Natural killer cell treated with Interleukin-12 subunit alpha and Interleukin-12 subunit beta and Interleukin-15 and Interleukin-18, amount 100 ng/mL, for 72 hours (primary cell): ENCODE results near the gene MRPL12. TPM values are rescaled to one million over a fixed set of nuclear protein-coding genes. Genes with fewer than 3 reads are reported as not detected.
"Not testable (repeated sequence)": the region's sequence is repeated elsewhere in the genome, so short reads cannot be mapped to it uniquely, and the experiment has no call there.

ENCODE experiments used
- ATAC-seq, 2 donors: fragments of 150-1000 bp; cut with Tn5 transposase in 1 of 2; sonication (Bioruptor Pico), chemical (Tn5 transposase) in 1 of 2; 2 replicates each; pipeline ENCODE4 v1.10.0; 2021
- DNase-seq: peaks from one replicate; pipeline ENCODE4 v3.0.0; 2022; ENCODE audit warnings: low spot score
- H3K27ac Mint-ChIP-seq, 2 donors: 1 replicate in 1 of 2; 2 replicates in 1 of 2; pipeline ENCODE4 v1.8.0; 2022; ENCODE audit warnings: mixed read lengths in 2 of 2, mild to moderate bottlenecking in 1 of 2, moderate library complexity in 1 of 2
- H3K27me3 Mint-ChIP-seq, 2 donors: 1 replicate in 1 of 2; 2 replicates in 1 of 2; pipeline ENCODE4 v1.8.0; 2022; ENCODE audit warnings: mixed read lengths in 2 of 2
- H3K36me3 Mint-ChIP-seq: one replicate; pipeline ENCODE4 v1.8.0; 2022; ENCODE audit warnings: mixed read lengths
- H3K4me1 Mint-ChIP-seq, 2 donors: 1 replicate in 1 of 2; 2 replicates in 1 of 2; pipeline ENCODE4 v1.8.0; 2022; ENCODE audit warnings: low read depth in 2 of 2, mixed read lengths in 2 of 2, mild to moderate bottlenecking in 1 of 2
- H3K4me3 Mint-ChIP-seq: one replicate; pipeline ENCODE4 v1.8.0; 2022; ENCODE audit warnings: mixed read lengths
- H3K9me3 Mint-ChIP-seq: 2 replicates; pipeline ENCODE4 v1.8.0; 2022; ENCODE audit warnings: mixed read lengths
- total RNA-seq, 2 donors: library from RNA; stranded (reverse); gene quantifications; one replicate each; pipeline ENCODE4 v1.2.3, GENCODE V29; 2022

The MRPL12 gene
- total RNA-seq, 2 donors from 2014 or later, result 98.7 to 226 TPM

DNA sequence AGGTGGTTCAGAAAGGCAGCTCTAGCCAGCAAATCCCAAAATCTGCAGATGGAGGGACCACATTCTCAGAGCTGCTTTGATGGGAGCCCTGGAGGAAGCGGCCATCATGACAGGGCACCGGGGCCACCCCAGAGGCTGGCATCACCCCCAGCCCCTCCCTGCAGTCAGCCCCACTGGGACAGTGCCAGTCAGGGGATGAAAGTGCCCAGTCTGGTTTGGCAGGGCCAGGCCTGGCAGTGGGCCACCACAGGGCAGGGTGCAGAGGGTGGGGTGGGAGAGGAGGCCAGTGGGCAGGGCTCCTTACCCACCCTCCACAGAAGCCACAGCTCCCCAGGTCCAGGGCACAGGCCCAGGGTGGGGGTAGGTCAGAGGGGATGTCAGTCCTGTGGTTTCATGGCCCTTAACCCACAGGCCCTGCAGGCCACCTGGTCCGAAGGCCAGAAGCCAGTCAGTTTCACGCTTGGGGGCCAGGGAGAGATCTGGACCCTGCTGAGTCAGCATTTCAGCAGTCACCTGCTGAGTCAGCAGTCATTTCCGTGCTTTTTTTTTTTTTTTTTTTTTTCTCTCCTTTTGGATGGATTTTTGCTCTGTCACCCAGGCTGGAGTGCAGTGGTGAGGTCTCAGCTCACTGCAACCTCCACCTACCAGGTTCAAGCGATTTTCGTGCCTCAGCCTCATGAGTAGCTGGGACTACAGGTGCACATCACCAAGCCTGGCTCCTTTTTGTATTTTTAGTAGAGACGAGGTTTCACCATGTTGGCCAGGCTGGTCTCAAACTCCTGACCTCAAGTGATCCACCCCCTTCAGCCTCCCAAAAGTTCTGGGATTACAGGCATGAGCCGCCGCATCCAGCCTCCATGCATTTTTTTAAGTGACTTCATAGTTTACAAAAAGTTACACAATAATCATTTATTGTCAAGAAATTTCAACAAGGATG, 19.3 kb downstream of the MRPL12 start:
- Mint-ChIP-seq H3K27me3 (peaks cover 7 to 10% of the 10 kb centered on the region in 2 donors), H3K27ac (no peak overlapping the region), H3K9me3 (no peaks in the 10 kb centered on the region), H3K4me3 (no peak overlapping the region), H3K36me3 (no peaks in the 10 kb centered on the region), H3K4me1 (no peaks in the 10 kb centered on the region)
- ATAC-seq (peak in 1 of 2 donors; percentile 39), DNase-seq (no peak)

DNA sequence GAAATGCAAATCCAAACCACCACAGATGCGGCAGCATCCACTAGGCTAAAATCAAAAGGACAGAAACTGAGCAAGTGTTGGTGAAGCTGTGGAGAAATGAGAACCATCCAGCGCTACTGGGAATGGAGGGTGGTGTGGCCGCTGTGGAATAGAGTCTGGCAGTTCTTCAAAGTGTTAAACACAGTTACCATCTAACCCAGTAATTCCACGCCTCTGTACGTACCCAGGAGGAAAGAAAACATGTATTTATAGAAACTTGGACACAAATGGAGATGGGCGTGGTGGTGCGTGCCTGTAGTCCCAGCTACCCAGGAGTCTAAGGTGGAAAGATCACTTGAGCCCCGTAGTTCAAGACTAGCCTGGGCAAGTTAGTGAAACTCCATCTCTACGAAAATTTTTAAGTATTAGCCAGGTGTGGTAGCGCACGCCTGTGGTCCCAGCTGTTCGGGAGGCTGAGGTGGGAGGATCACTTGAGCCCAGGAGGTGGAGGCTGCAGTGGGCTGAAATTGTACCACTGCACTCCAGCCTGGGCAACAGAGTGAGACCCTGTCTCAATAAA, 20.6 kb downstream of the MRPL12 start:
- no peaks in the 10 kb centered on the region for H3K4me1 Mint-ChIP-seq
- DNase-seq (no peak), ATAC-seq (no peak)
- no peak overlapping the region for H3K4me3 Mint-ChIP-seq
- H3K36me3 Mint-ChIP-seq, result no peaks in the 10 kb centered on the region
- H3K27ac Mint-ChIP-seq, result no peak overlapping the region
- H3K27me3 Mint-ChIP-seq, result peaks cover 7 to 10% of the 10 kb centered on the region in 2 donors
- H3K9me3 Mint-ChIP-seq, result no peaks in the 10 kb centered on the region

DNA sequence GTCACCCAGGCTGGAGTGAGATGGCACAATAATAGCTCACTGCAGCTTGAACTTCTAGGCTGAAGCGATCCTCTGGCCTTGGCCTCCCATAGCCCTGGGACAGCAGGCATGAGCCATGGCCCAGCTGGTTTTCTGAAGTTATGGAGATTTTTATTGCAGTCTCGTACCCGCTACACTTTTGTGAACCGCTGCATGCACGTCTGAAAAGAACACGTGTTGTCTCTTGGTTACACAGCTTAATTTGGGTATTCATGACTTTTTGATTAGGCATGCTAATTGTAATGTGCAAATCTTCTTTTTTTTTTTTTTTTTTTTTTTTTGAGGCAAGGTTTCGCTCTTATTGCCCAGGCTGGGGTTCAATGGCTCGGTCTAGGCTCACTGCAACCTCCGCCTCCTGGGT, 22.3 kb downstream of the MRPL12 start:
- Mint-ChIP-seq H3K4me1 (no peaks in the 10 kb centered on the region), H3K27ac (no peak overlapping the region), H3K36me3 (no peaks in the 10 kb centered on the region), H3K4me3 (no peak overlapping the region), H3K27me3 (peaks cover 7 to 10% of the 10 kb centered on the region in 2 donors), H3K9me3 (no peaks in the 10 kb centered on the region)
- DNase-seq (no peak), ATAC-seq (no peak)

DNA sequence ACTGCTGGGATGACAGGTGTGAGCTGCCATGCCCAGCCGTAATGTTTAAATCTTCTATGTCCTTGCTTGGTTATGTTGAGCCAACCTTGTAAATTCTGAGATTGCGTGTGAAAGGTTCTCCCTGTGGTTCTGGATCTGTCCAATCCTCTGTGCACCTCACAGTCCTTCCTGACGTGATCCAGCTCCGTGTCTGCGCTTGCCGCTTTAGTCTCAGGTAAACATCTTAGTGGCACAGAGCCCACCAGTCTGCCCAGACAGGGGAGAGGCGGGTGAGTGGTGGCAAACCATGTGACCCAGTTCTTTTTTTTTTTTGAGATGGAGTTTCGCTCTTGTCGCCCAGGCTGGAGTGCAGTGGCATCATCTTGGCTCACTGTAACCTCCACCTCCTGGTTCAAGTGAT, 22.8 kb downstream of the MRPL12 start:
- ATAC-seq, result no peak
- no peaks in the 10 kb centered on the region for H3K4me1 Mint-ChIP-seq
- no peaks in the 10 kb centered on the region for H3K36me3 Mint-ChIP-seq
- no peak for DNase-seq
- peaks cover 7 to 13% of the 10 kb centered on the region in 2 donors for H3K27me3 Mint-ChIP-seq
- no peaks in the 10 kb centered on the region for H3K9me3 Mint-ChIP-seq
- H3K27ac Mint-ChIP-seq, result no peak overlapping the region
- no peak overlapping the region for H3K4me3 Mint-ChIP-seq

DNA sequence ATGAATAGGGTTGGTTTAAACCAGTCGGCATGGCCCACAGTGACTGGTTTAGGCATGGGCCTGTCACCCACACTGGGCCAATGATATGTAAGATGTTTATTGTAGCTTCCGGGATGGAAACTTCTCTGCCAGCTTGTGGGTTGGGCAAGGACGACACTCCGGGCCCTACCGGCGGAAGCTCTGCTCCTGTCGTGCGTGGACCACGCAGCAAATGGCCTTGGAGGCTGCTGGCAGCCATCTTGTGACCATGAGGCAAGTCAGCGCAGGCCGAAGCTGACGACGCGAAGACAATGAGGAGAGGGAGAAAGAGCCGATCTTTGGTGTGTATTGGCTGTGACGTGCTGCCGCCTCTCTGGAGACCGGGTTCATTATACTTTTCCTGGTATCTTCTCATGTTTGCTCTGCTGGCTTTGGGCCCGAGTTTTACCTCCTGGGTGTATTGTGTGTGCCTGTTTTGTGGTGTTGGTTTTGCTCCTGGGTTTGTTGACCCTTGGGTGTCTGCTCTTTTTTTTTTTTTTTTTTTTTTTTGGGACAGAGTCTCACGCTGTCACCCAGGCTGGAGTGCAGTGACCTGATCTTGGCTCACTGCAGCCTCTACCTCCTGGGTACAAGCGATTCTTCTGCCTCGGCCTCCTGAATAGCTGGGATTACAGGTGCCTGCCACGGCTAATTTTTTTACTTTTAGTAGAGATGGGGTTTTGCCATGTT, 24.3 kb downstream of the MRPL12 start:
- no peak for DNase-seq
- Mint-ChIP-seq H3K27ac (no peak overlapping the region), H3K9me3 (no peaks in the 10 kb centered on the region), H3K4me3 (no peak overlapping the region), H3K4me1 (no peaks in the 10 kb centered on the region), H3K27me3 (peaks cover 7 to 19% of the 10 kb centered on the region in 2 donors), H3K36me3 (no peaks in the 10 kb centered on the region)
- no peak for ATAC-seq

DNA sequence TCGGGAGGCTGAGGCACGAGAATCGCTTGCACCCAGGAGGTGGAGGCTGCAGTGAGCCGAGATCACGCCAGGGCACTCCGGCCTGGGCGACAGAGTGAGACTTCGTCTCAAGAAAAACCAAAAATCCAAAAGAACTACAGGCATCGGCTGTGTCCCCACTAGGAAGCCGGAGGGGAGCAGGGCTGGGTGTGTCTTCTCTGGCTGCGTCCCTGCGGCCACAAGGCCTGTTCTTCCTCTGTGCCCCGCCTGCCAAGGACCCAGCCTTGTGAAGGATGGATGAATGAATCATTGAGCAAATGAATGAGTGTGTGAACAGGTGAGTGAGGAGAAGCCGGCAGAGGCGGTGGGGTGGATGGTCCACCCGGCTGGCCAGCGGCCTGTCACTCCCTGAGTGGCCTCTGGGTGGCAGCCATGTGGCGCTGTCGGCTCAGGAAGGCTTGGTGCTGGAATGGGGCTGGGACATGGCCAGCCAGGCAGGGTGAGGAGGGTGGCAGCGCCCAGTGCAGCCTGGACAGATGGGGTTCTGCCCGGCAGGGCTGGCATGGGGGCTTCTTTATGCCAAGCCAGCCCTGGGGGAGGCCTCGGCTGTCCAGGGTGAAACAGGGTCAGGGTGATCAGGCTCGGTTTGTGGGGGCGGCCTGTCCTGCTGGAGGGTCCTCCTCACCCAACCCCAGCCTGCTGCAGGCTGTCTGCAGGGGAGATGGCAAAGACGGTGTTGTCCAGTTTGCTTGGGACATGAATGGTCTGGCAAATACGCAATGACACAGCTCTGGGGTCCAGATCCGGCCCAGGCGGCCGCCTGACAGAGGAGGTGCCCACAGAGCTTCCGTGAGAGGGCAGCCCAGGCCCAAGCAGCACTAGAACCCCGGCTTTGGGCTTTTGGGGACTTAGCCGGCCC, 30.6 kb downstream of the MRPL12 start:
- Mint-ChIP-seq H3K4me1 (peaks cover 5 to 10% of the 10 kb centered on the region in 2 donors), H3K9me3 (no peaks in the 10 kb centered on the region), H3K36me3 (no peaks in the 10 kb centered on the region), H3K27ac (no peak overlapping the region), H3K27me3 (peaks cover 0 to 15% of the 10 kb centered on the region in 2 donors), H3K4me3 (no peak overlapping the region)
- peak; percentile 77 for DNase-seq
- peak; percentile 78 to 86 for ATAC-seq

DNA sequence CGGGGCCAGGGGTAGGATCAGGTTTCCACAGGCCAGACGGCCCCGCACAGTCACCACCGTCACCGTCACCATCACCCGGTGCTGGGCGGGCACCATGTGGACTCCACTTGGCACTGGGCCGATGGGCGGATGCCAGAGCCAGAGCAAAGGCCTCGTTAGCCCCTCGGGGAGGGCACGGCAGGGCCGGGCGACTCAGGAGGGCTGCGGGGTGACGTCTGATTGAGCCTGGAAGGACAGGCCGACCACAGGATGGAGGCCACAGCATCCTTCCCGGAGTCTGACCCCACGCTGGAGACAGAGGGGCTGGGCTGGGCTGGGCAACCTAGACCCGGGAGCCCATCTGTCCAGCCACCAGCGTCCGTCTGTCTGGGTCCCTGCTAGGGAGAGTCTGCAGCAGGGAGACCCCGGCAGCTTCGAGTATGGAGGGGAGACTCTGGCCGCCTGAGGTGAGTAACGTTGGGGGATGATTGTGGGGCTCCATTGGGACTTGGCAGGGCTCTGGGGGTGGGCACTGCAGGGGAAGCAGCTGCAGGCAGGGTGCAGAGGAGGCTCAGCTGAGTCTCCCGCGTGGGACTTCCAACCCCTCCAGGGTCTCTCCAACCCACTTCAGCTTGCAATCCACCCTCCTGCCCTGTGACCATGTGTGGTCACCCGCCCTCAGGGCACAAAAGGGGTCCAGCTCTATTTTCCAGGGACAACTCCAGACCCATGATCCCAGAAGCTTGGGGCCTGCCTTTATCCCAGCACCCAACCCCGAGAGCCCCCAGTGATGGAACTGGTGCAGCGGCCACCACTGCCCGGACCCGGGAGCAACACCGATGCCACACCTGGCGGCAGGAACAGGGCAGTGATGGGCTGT, 31.5 kb downstream of the MRPL12 start:
- H3K4me1 Mint-ChIP-seq, result peaks cover 5 to 10% of the 10 kb centered on the region in 2 donors
- no peak for DNase-seq
- H3K4me3 Mint-ChIP-seq, result no peak overlapping the region
- peaks cover 0 to 15% of the 10 kb centered on the region in 2 donors for H3K27me3 Mint-ChIP-seq
- H3K27ac Mint-ChIP-seq, result no peak overlapping the region
- H3K9me3 Mint-ChIP-seq, result no peaks in the 10 kb centered on the region
- ATAC-seq, result no peak
- no peaks in the 10 kb centered on the region for H3K36me3 Mint-ChIP-seq

DNA sequence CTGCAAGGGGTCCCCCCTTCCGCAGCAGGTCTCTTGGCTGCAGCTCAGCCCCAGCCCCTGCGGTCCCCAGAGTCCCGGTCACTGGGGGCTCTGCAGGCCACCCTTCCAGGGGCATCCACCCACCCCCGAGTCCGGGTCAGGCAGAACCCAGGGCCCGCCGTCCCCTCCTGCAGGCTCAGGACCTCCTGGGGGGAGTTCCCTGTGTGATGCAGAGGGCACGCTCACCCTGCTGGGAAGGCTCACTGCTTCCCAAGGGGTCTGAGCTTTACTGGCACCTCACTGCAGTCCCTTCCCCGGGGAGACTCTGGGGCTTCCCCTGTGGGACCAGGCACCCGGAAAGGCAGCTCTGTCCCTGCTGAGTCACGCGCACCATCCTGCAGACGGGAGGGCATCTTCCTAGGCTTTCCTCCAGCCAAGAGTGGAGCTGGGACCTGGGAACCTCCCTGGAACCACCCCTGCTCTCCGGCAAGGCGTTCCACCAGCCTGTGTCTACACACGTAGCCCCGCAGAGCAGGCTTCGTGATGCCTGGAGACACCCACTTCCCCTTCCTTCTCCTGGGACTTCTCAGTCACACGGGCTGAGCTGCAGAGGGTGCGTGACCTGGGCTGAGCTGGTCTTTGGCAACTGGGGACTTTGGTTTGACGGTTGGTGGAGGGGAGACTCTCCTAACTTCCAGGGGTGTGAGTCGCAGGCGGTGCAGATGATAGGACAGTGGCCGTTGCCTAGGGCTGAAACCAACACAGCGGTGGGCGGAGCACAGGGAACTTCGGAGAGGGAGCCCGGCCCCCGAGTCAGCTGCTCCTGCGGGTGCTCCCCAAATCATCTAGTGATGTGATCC, 32.3 kb downstream of the MRPL12 start:
- H3K9me3 Mint-ChIP-seq, result no peaks in the 10 kb centered on the region
- H3K27me3 Mint-ChIP-seq, result peaks cover 0 to 15% of the 10 kb centered on the region in 2 donors
- DNase-seq (no peak), ATAC-seq (peak; percentile 73 to 75)
- no peaks in the 10 kb centered on the region for H3K36me3 Mint-ChIP-seq
- H3K4me3 Mint-ChIP-seq, result peak overlapping the region; percentile 77
- peak overlapping the region in 1 of 2 donors; percentile 13 for H3K27ac Mint-ChIP-seq
- peaks cover 5 to 10% of the 10 kb centered on the region in 2 donors for H3K4me1 Mint-ChIP-seq

DNA sequence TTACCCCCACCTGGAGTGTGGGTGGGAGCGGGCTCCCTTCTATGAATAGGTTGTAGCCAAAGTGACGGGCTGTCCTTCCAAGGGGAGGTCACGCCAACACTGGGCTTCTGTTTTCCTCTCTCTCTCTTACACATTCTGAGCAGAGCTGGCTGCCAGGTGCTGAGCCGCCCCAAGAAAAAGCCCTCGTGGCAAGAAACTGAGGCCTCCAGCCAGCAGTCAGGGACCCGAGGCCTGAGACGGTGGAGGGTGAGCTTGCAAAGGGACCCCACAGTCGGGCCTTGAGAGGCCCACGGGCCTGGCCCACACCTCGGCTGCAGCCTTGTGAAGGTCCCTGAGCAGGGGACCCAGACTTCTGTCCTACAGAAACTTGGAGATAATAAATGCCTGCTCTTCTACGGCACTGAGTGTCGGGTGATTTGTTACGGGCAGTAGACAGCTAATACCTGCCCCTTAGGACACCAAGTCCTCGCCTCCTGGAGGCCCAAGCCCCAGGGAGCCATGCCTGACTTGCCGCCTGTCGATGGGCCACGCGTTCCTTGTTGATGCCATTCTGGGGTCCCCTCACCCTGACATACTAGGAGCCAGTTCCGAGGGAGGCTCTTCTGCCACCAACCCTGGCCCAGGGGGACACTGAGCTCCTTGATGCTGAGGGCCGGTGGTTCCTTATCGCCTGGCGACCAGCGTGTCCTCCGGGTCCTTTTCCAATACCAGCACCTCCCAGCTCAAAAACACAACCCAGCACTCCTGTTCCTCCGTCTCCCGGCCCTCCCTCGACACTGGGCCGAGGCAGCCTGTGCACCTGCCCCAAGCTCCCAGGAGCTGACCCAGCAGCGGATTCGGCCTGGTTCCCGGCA, 35.0 kb downstream of the MRPL12 start:
- Mint-ChIP-seq H3K9me3 (no peaks in the 10 kb centered on the region), H3K4me1 (peaks cover 5 to 15% of the 10 kb centered on the region in 2 donors), H3K27ac (peak overlapping the region in 1 of 2 donors; percentile 23), H3K36me3 (no peaks in the 10 kb centered on the region), H3K4me3 (no peak overlapping the region), H3K27me3 (peaks cover 0 to 8% of the 10 kb centered on the region in 2 donors)
- DNase-seq (no peak), ATAC-seq (no peak)

DNA sequence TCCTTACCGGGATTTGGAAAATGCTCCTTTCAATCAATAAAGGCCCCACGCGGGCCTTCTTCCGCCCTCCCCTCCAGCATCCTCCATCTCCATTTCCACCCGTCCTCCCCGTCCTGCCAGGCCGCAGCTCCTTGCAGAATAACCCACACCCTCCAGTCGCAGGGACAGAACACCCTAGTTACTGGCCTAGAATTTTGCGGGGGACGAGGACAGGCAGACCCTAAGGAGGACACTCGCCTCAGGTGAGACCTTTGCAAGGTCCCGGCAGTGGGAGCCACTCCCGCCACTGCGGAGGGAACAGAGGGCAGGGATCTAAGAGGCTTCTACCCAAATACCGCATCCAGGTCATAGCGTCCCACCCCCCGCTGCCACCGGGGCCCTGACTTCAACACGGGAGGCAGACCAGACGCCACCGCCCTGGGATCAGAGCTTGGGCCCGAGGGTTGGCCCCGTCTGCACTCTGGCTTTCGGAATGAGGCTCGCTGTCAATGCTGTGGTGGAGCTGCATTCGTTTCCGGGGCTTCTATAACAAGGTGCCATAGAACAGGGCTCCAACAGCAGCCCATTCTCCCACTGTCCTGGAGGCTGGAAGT, 35.7 kb downstream of the MRPL12 start:
- H3K9me3 Mint-ChIP-seq, result no peaks in the 10 kb centered on the region
- H3K4me1 Mint-ChIP-seq, result peaks cover 5 to 10% of the 10 kb centered on the region in 2 donors
- H3K27me3 Mint-ChIP-seq, result peaks cover 0 to 4% of the 10 kb centered on the region in 2 donors
- no peak for DNase-seq
- no peaks in the 10 kb centered on the region for H3K36me3 Mint-ChIP-seq
- ATAC-seq, result no peak
- H3K27ac Mint-ChIP-seq, result no peak overlapping the region
- no peak overlapping the region for H3K4me3 Mint-ChIP-seq

DNA sequence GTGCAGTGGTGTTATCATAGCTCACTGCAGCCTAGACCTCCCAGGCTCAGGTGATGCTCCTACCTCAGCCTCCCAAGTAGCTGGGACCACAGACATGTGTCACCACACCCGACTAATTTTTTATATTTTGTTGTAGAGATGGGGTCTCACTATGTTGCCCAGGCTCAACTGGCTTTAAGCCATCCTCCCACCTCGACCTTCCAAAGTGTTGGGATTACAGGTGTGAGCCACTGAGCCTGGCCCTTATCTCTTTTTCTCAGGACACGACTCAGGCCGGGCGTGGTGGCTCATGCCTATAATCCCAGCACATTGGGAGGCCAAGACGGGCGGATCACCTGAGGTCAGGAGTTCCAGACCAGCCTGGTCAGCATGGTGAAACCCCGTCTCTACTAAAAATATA, 36.4 kb downstream of the MRPL12 start:
- not testable (repeated sequence) for H3K36me3 Mint-ChIP-seq, H3K27me3 Mint-ChIP-seq, H3K9me3 Mint-ChIP-seq, ATAC-seq, H3K4me3 Mint-ChIP-seq, DNase-seq, H3K27ac Mint-ChIP-seq
- H3K4me1 Mint-ChIP-seq, result peaks cover 5 to 10% of the 10 kb centered on the region in 2 donors
